Measurements from ENCODE around the gene THAP4. TPM values are rescaled to one million over a fixed set of nuclear protein-coding genes. Genes with fewer than 3 reads are reported as not detected.
A peak's percentile ranks its signal among the peaks of the same experiment; 100 is the strongest.

Gene THAP4
- polyA plus RNA-seq, 3 donors = 15.1 to 25.9 (median 16.3) TPM

DNA sequence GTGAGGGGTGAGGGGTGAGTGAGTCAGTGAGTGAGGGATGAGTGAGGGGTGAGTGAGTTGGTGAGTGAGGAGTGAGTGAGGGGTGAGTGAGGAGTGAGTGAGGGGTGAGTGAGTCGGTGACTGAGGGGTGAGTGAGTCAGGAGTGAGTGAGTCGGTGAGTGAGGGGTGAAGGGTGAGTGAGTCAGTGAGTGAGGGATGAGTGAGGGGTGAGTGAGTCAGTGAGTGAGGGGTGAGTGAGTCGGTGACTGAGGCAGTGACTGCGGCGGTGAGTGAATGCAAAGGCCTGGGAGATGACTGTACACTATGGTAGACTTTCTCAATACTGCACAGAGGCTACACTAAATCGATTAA lies 16.6 kb downstream of the THAP4 start:
- peaks cover 0 to 1% (median 0%) of the 10 kb centered on the region in 7 donors for H3K9me3 Mint-ChIP-seq
- H3K4me2 ChIP-seq (replicated peaks; ENCODE audit: extremely low read depth, low read length, poor library complexity, severe bottlenecking) = no peak overlapping the region
- H3K36me3 Mint-ChIP-seq = peaks cover 35 to 62% of the 10 kb centered on the region in 2 donors
- H3K27ac ChIP-seq (ENCODE audit: low read depth in 1 of 2, low read length in 2 of 2) = peak overlapping the region in 1 of 2 donors; percentile 31
- peaks cover 12% of the 10 kb centered on the region in 2 donors for H3K36me3 ChIP-seq (replicated peaks in 1 of 2; ENCODE audit: control insufficient read depth in 1 of 2, insufficient read depth in 2 of 2, low read length in 2 of 2)
- H3K27ac Mint-ChIP-seq = peak overlapping the region in 4 of 7 donors; percentile 0 to 87 (median 43)
- H3K79me2 ChIP-seq (ENCODE audit: insufficient read depth, low read length) = peaks cover 15% of the 10 kb centered on the region
- TF ChIP-seq, protein P1, sequence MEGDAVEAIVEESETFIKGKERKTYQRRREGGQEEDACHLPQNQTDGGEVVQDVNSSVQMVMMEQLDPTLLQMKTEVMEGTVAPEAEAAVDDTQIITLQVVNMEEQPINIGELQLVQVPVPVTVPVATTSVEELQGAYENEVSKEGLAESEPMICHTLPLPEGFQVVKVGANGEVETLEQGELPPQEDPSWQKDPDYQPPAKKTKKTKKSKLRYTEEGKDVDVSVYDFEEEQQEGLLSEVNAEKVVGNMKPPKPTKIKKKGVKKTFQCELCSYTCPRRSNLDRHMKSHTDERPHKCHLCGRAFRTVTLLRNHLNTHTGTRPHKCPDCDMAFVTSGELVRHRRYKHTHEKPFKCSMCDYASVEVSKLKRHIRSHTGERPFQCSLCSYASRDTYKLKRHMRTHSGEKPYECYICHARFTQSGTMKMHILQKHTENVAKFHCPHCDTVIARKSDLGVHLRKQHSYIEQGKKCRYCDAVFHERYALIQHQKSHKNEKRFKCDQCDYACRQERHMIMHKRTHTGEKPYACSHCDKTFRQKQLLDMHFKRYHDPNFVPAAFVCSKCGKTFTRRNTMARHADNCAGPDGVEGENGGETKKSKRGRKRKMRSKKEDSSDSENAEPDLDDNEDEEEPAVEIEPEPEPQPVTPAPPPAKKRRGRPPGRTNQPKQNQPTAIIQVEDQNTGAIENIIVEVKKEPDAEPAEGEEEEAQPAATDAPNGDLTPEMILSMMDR (IDR thresholded peaks at IDR 0.05) = no peak
- peaks cover 0 to 2% (median 0%) of the 10 kb centered on the region in 3 donors for H3K27me3 Mint-ChIP-seq (ENCODE audit: low read depth in 3 of 3)
- H2AFZ ChIP-seq (ENCODE audit: insufficient read depth, low read depth, low read length, poor library complexity, severe bottlenecking) = no peak overlapping the region
- 94% methylated on average over 5 of the region's 6 CpGs for WGBS (ENCODE audit: insufficient coverage)
- H4K20me1 ChIP-seq (ENCODE audit: insufficient read depth, low read length) = no peaks in the 10 kb centered on the region
- no peak overlapping the region for H3K9ac ChIP-seq (ENCODE audit: insufficient read depth, low read length, poor library complexity, severe bottlenecking)
- peaks cover 10 to 11% of the 10 kb centered on the region in 2 donors for H3K4me1 ChIP-seq (ENCODE audit: control insufficient read depth in 1 of 2, insufficient read depth in 2 of 2, low read length in 2 of 2)
- H3K4me3 Mint-ChIP-seq = peak overlapping the region in 1 of 2 donors; percentile 14
- H3K4me3 ChIP-seq (replicated peaks in 1 of 3; ENCODE audit: low read depth in 2 of 3, low read length in 3 of 3) = no peak overlapping the region
- intact Hi-C loops (cut with micrococcal nuclease) = no loop called here
- H3K4me1 Mint-ChIP-seq = peaks cover 16% of the 10 kb centered on the region
- peak; percentile 37 to 90 (median 41) for DNase-seq
- H3K9me3 ChIP-seq (replicated peaks in 1 of 2; ENCODE audit: control insufficient read depth in 1 of 2, insufficient read depth in 1 of 2, low read length in 2 of 2) = no peaks in the 10 kb centered on the region
- no peaks in the 10 kb centered on the region for H3K27me3 ChIP-seq (ENCODE audit: control insufficient read depth in 2 of 2, insufficient read depth in 2 of 2, low read length in 2 of 2)

DNA sequence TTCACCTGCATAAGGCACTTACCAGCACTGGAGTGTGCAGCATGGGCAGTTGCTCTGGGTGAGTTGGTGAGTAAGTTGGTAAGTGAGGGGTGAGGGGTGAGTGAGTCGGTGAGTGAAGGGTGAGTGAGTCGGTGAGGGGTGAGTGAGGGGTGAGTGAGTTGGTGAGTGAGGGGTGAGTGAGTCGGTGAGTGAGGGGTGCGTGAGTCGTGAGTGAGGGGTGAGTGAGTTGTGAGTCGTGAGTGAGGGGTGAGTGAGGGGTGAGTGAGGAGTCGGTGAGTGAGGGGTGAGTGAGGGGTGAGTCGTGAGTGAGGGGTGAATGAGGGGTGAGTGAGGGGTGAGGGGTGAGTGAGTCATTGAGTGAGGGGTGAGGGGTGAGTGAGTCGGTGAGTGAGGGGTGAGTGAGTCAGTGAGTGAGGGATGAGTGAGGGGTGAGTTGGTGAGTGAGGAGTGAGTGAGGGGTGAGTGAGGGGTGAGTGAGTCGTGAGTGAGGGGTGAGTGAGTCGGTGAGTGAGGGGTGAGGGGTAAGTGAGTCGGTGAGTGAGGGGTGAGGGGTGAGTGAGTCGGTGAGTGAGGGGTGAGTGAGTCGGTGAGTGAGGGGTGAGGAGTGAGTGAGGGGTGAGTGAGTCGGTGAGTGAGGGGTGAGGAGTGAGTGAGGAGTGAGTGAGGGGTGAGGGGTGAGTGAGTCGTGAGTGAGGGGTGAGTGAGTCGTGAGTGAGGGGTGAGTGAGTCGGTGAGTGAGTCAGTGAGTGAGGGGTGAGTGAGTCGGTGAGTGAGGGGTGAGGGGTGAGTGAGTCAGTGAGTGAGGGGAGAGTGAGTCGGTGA lies 17.1 kb downstream of the THAP4 start:
- Mint-ChIP-seq H3K4me3 (no peak overlapping the region), H3K27ac (peak overlapping the region in 4 of 7 donors; percentile 20 to 87 (median 74)), H3K9me3 (peaks cover 0 to 1% (median 0%) of the 10 kb centered on the region in 7 donors), H3K36me3 (peaks cover 34 to 63% of the 10 kb centered on the region in 2 donors), H3K27me3 (ENCODE audit: low read depth in 3 of 3) (peaks cover 0 to 2% (median 0%) of the 10 kb centered on the region in 3 donors), H3K4me1 (peaks cover 16% of the 10 kb centered on the region)
- no peak overlapping the region for H3K4me2 ChIP-seq (replicated peaks; ENCODE audit: extremely low read depth, low read length, poor library complexity, severe bottlenecking)
- TF ChIP-seq, protein P1 (IDR thresholded peaks at IDR 0.05) = no peak
- no peak overlapping the region for H3K4me3 ChIP-seq (replicated peaks in 1 of 3; ENCODE audit: low read depth in 2 of 3, low read length in 3 of 3)
- H3K4me1 ChIP-seq (ENCODE audit: control insufficient read depth in 1 of 2, insufficient read depth in 2 of 2, low read length in 2 of 2) = peaks cover 10 to 11% of the 10 kb centered on the region in 2 donors
- H3K36me3 ChIP-seq (replicated peaks in 1 of 2; ENCODE audit: control insufficient read depth in 1 of 2, insufficient read depth in 2 of 2, low read length in 2 of 2) = peaks cover 12% of the 10 kb centered on the region in 2 donors
- no peaks in the 10 kb centered on the region for H3K27me3 ChIP-seq (ENCODE audit: control insufficient read depth in 2 of 2, insufficient read depth in 2 of 2, low read length in 2 of 2)
- H3K9me3 ChIP-seq (replicated peaks in 1 of 2; ENCODE audit: control insufficient read depth in 1 of 2, insufficient read depth in 1 of 2, low read length in 2 of 2) = no peaks in the 10 kb centered on the region
- peaks cover 10% of the 10 kb centered on the region for H3K79me2 ChIP-seq (ENCODE audit: insufficient read depth, low read length)
- 95% methylated on average over 20 of the region's 20 CpGs for WGBS (ENCODE audit: insufficient coverage)
- DNase-seq = peak; percentile 11 to 87 (median 30)
- H3K27ac ChIP-seq (ENCODE audit: low read depth in 1 of 2, low read length in 2 of 2) = peak overlapping the region in 1 of 2 donors; percentile 31
- no peaks in the 10 kb centered on the region for H4K20me1 ChIP-seq (ENCODE audit: insufficient read depth, low read length)
- intact Hi-C loops (cut with micrococcal nuclease) = loop anchor here (5.0 kb wide), 2 partner anchors 113 to 272 kb away; partner anchors contain the start of gene STK25 (in 1 of the 2)
- H3K9ac ChIP-seq (ENCODE audit: insufficient read depth, low read length, poor library complexity, severe bottlenecking) = no peak overlapping the region
- H2AFZ ChIP-seq (ENCODE audit: insufficient read depth, low read depth, low read length, poor library complexity, severe bottlenecking) = no peak overlapping the region

Data from CD14-positive monocyte (primary cell).